HG02623 (cell line): ENCODE measurements around the gene NR2E1.

Experiments
- ATAC-seq: cut with Tn5 transposase; IDR thresholded peaks from one replicate; pipeline ENCODE4 v1.9.1; 2021; ENCODE audit warnings: moderate library complexity; ENCODE audit not compliant: unreplicated experiment

NR2E1 gene

DNA sequence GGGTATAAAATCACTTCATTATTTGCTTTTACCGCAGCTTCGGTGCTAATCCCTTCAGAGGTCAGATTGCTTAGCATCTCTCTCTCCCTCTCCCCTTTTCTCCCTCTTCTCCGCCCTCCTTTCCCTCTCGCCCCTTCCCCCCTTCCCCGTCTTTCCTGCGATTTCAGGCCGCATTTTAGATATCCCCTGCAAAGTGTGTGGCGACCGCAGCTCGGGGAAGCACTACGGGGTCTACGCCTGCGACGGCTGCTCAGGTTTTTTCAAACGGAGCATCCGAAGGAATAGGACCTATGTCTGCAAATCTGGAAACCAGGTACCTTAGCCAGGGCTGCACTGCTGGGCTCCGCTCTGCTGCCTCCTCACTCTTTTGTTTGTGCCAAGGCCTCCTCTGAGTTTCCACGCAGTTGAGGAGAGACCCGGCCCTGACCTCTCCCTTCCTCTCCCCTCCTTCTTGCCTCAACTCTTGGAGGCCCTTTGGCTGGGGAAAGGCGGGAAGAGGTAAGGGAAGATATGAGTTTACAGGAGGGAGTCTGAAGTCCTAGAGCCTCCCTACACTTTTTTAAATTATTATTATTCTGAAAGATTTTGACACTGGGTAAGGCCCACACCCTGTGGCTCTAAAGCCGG lies 5.6 kb downstream of the NR2E1 start:
- ATAC-seq = no peak

GRCh38 chr6:108171918-108172516 lies 6.2 kb downstream of the NR2E1 start:
- ATAC-seq = no peak

DNA sequence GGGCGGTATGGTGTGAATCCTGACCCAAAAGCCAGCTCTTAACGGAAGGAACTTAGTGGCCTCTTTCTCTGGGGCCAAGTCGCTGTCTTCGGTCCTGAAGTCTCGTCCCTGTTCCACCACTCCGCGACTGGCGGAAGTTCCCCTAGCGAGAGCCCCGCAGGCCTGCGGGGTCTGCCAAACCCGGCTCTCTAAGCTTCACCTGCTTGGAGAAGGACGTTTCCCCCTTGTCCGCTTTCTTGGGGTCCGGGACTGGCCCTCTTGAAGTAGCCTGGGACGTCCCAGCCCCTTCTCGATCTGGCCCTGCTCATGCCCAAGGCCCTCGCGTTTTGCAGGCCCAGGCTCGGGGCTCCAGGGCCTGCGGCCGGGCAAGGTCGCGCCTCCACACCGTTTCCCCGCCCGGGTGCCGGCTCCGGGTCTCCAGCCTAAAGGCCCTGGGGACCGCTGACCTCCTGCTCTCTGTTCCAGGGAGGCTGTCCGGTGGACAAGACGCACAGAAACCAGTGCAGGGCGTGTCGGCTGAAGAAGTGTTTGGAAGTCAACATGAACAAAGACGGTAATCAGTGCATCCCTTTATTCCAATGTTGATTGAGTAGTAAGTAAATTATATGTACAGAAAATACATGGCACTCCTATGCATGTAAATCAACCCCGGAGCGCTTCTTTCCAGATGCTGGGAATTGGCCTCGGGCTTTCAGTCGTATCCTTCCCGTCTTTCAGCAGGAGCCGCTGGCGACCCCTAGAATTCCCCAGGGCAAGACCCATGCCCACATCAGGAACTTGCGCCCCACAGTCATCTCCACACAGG lies 8.8 kb downstream of the NR2E1 start:
- ATAC-seq = no peak

GRCh38 chr6:108175176-108175591 lies 9.4 kb downstream of the NR2E1 start:
- no peak for ATAC-seq

GRCh38 chr6:108175592-108176279 lies 9.9 kb downstream of the NR2E1 start:
- no peak for ATAC-seq

DNA sequence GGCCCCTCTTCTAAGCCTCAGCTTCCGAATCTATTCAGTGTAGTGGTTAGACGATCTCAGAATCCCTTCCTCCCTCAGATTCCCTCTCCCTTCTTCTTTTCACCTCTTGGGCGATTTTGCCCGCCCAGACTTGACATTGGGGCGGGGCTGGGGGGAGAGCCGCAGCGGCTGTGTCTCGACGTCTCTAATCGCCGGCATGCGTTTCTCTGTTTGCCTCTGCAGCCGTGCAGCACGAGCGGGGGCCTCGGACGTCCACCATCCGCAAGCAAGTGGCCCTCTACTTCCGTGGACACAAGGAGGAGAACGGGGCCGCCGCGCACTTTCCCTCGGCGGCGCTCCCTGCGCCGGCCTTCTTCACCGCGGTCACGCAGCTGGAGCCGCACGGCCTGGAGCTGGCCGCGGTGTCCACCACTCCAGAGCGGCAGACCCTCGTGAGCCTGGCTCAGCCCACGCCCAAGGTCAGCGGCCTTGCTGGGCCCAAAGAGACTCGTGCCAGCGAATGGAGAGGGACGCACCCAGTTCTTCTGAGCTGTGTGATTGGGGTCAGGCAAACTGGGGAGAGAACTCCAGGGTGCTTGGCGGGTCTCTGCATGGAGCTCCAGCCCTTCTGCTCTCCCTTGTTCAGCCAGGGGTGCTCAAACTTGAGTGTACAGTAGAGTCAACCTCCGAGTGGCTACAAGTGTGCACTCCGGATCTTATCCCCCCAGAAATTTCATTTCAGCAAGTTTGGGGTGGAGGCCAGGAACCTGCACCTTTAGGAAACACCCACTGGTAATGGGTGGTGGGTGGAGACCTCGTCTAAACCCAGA lies 10.7 kb downstream of the NR2E1 start:
- no peak for ATAC-seq

- ATAC-seq = no peak
Measured at GRCh38 chr6:108179741-108180140, 13.9 kb downstream of the NR2E1 start.

DNA sequence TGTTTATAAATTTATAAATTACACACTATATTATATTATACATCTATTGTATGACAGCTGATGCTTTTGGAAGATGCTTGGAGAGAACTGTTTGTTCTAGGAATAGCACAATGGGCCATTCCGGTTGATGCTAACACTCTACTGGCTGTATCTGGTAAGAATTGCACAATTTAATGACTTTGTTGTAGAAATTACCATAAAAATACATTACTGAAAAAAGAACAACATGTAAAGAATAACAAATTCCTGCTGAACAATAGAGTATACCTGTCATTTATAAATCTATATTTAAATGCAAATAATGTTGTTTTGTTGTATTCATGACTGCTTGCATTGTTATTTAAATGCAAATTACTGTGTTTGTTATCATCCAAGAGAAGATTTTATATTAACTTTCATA lies 14.4 kb downstream of the NR2E1 start:
- no peak for ATAC-seq

DNA sequence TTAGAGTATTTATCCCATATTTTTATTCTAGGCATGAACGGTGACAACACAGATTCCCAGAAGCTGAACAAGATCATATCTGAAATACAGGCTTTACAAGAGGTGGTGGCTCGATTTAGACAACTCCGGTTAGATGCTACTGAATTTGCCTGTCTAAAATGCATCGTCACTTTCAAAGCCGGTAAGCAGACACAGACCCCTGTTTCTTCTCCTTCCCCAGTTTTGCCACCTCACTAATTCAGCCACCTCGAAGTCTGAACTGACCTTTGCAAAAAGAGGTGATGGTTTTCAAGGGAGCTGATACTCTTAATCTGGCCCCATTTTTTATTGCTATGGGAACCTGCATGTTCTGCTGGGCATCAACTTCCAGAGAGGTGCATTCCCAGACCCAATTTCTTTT lies 15.0 kb downstream of the NR2E1 start:
- ATAC-seq = no peak

DNA sequence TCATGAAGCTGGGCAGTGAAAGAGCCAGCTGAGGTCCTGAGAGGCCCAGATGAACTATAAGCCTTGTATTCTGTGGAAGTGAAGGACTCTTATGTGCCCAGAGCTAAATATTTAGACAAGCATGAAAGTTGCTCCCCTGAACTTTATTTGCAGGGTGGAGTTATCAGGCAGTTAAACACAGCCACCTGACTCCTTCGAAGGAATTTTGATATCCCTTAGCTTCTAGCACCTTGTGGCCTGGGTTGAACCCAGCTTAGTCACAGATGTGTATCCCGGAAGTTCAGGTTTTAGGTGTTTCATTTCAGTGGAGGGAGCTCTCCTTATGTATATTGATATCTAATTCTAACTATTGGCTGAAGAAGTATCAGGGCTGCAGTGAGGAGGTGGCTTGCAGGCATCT lies 20.4 kb downstream of the NR2E1 start:
- ATAC-seq = no peak

- ATAC-seq = no peak
Measured at GRCh38 chr6:108187519-108187918, 21.7 kb downstream of the NR2E1 start.

GRCh38 chr6:108193131-108193530 lies 27.3 kb downstream of the NR2E1 start:
- ATAC-seq = no peak

GRCh38 chr6:108193835-108194234 lies 28.0 kb downstream of the NR2E1 start:
- no peak for ATAC-seq

DNA sequence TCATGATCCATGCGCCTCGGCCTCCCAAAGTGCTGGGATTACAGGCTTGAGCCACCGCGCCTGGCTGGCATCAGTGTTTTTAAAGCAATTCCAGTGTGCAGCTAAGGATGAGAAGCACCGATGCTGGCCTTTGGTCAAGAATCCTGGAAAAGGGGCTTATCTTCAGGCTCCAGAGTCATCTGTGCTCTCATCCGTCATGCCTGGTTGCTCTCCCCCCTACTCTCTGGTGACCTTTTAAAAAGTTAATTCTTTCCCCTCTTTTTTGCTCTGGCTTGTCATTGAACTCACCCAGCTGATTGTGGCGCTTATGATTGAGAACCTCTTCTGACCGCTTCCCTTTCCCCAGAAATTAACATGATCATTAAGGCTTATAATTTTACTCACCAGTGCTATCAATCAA lies 28.7 kb downstream of the NR2E1 start:
- ATAC-seq = no peak

GRCh38 chr6:108195209-108195608 lies 29.4 kb downstream of the NR2E1 start:
- no peak for ATAC-seq

DNA sequence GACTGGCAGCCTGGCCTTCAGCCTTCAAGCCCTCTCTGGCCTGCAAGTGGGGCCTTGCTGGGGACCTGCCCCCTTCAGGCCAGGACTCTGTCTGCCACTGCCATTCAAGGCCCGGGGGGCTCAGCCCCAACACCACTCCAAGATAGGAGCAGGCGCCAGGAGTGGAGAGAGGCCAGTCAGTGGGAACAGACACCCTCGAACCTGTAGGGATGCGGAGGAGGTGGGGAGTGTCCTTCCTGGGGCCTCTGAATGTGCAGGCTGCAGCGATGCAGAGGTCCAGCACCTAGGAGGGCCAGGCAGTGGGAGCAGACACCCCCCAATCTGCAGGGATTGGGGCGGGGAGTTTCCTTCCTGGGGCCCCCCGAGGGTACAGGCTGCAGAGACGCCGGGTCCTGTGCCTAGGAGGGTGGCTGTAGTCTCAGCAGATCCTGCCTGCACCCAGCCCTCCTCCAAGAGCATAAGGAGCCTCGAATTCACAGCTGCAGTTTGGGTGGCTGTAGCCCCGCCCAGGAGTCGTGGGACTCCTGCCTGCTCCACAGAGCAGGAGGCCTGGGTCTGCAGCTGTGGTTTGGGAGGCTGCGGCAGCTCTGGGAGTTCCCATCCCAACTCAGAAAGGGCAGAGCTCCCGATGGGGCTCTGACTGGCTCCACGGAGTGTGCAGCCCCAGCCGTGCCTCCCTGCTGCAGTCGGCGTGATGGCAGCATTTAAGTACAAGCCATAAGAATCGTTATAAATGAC lies 33.1 kb downstream of the NR2E1 start:
- no peak for ATAC-seq

DNA sequence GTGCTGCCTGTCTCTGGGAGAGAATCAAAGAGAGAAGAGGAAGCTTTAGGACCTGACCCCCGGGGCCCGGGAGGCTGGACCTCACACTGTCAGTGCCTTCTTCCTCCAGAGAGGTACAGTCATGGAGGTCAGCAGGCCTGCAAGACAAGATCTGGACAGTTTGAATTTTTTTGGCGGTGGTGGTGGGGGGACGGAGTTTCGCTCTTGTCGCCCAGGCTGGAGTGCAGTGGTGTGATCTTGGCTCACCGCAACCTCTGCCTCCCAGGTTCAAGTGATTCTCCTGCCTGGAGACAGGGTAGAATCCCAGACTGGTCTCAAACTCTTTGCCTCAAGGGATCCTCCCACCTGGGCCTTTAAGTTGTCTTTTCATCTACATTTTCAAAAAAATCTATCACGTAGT lies 34.4 kb downstream of the NR2E1 start:
- ATAC-seq = no peak

DNA sequence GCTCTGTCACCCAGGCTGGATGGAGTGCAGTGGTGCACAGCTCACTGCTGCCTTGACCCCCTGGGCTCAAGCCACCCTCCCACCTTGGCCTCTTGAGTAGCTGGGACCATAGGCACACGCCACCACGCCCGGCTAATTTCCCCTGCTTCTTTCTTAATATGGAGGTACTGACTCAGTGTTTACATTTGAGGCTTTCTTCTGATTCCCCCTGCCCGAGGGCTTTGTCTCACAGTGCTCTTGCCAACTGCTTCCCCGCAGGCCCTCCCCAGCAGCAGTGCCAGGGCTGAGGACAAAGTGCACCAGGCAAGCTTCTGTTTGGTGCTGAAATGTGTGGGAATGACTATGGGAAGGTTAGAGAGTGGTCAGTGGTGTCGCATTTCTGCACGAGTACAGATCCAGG lies 34.8 kb downstream of the NR2E1 start:
- ATAC-seq = no peak

DNA sequence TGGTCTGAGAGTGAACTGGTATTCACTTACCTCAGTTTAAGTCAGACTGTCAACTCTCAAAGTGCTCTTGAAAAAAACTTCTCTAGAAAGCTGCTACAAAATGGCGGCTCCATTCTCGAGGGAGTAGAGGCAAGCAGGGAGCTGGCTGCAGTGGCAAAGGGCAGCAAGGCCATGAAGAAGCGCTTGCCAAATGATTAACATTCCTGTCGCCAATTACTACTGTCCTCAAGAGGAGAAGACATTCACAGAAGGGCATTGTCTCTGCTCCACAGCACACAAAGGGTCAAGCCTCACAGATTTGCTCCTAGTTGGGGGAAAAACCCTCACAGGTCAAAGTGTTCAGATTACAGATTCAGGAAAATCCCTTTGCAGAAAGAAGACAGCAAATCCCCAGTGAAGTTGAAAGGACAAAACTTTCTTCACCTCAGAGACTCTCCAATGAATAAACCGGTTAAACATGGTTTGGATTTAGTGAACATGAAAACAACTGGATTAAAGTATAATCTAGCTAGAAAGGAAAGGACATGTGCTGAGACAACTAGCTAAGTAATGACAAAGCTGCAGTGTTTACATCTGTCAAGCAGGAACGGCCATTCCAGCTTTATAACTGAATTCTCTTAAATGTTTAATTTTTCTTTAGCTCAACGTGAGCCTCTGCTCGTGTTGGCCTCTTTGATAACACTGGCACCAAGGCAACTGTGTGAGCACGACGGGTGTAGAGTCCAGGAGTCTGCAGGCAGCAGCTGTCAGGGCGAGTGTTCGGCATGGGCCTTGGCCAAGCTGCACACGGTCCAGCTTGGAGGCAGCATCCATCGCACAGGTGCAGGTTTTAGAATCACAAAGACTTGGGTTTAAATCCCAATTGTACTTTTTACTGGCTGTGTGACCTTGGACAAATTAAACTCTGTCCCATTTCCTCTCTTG lies 37.6 kb downstream of the NR2E1 start:
- ATAC-seq = no peak
